Activated CD4-positive, alpha-beta memory T cell treated with anti-CD3 and anti-CD28 coated beads, Interleukin-2, amount 10 ng/mL, durations not matched to agents 7 days and 5 days (primary cell): ENCODE results near the gene CLCN2. TPM values are rescaled to one million over a fixed set of nuclear protein-coding genes. Genes with fewer than 3 reads are reported as not detected.

Source experiments
- CTCF ChIA-PET: fragments of 350-600 bp; sonication (Branson Sonifier 250); formaldehyde crosslinking; loops from one replicate; lab custom pipeline; 2021; ENCODE audit warnings: antibody characterized with exemption, inconsistent platforms; lab: Charles Lee
- POLR2A ChIA-PET: fragments of 350-600 bp; sonication (Branson Sonifier 250); formaldehyde crosslinking; loops from one replicate; lab custom pipeline; 2021; ENCODE audit warnings: antibody characterized with exemption; lab: Charles Lee
- DNase-seq: peaks from one replicate; pipeline ENCODE4 v3.0.0-alpha.2; 2020
- H3K27ac Mint-ChIP-seq: one replicate; pipeline ENCODE4 v1.8.0; 2021; ENCODE audit warnings: mild to moderate bottlenecking, mixed read lengths
- H3K27me3 Mint-ChIP-seq: one replicate; pipeline ENCODE4 v1.8.0; 2021; ENCODE audit warnings: mixed read lengths
- H3K36me3 Mint-ChIP-seq: one replicate; pipeline ENCODE4 v1.8.0; 2021; ENCODE audit warnings: low read depth, mixed read lengths
- H3K4me1 Mint-ChIP-seq: one replicate; pipeline ENCODE4 v1.8.0; 2021; ENCODE audit warnings: mixed read lengths
- H3K4me3 Mint-ChIP-seq: one replicate; pipeline ENCODE4 v1.8.0; 2021; ENCODE audit warnings: mild to moderate bottlenecking, mixed read lengths
- H3K9me3 Mint-ChIP-seq: one replicate; pipeline ENCODE4 v1.8.0; 2021; ENCODE audit warnings: mixed read lengths
- total RNA-seq, 2 experiments: library from RNA; stranded (reverse); gene quantifications; one replicate each; pipeline ENCODE4 v1.2.3, GENCODE V29; 2021

Gene CLCN2
- total RNA-seq, 2 experiments from 2014 or later = 3.6 to 4.9 TPM

GRCh38 chr3:184335291-184335660 lies 26.1 kb downstream of the CLCN2 start:
- POLR2A ChIA-PET = interaction anchor here (0.7 to 1.0 kb wide), 3 partner anchors 19 to 28 kb away, joined by 3 to 5 read pairs (median 4); partner anchors contain the start of genes CLCN2 and POLR2H
- CTCF ChIA-PET = no interaction called here
- Mint-ChIP-seq H3K36me3 (peaks cover 46% of the 10 kb centered on the region), H3K27me3 (no peaks in the 10 kb centered on the region), H3K4me3 (peak overlapping the region; percentile 78), H3K9me3 (no peaks in the 10 kb centered on the region), H3K27ac (peak overlapping the region; percentile 93), H3K4me1 (peaks cover 60% of the 10 kb centered on the region)
- no peak for DNase-seq

- Mint-ChIP-seq H3K4me3 (peak overlapping the region; percentile 35), H3K27me3 (no peaks in the 10 kb centered on the region), H3K4me1 (peaks cover 62% of the 10 kb centered on the region), H3K9me3 (no peaks in the 10 kb centered on the region), H3K27ac (peak overlapping the region; percentile 93), H3K36me3 (peaks cover 50% of the 10 kb centered on the region)
- CTCF ChIA-PET = no interaction called here
- POLR2A ChIA-PET = interaction anchor here (0.9 kb wide), 1 partner anchor 18 kb away, joined by 5 read pairs; no protein-coding TSS in a partner anchor
- DNase-seq = peak; percentile 58
These were observed 26.8 kb downstream of the CLCN2 start for GRCh38 chr3:184334470-184335158.

GRCh38 chr3:184333700-184334099 lies 27.7 kb downstream of the CLCN2 start:
- no peaks in the 10 kb centered on the region for H3K27me3 Mint-ChIP-seq
- ChIA-PET POLR2A (interaction anchor here (1.6 kb wide), 1 partner anchor 17 kb away, joined by 7 read pairs; no protein-coding TSS in a partner anchor), CTCF (no interaction called here)
- no peak overlapping the region for H3K4me3 Mint-ChIP-seq
- peak overlapping the region; percentile 93 for H3K27ac Mint-ChIP-seq
- peaks cover 59% of the 10 kb centered on the region for H3K36me3 Mint-ChIP-seq
- peaks cover 65% of the 10 kb centered on the region for H3K4me1 Mint-ChIP-seq
- DNase-seq = no peak
- no peaks in the 10 kb centered on the region for H3K9me3 Mint-ChIP-seq

- Mint-ChIP-seq H3K9me3 (no peaks in the 10 kb centered on the region), H3K4me3 (no peak overlapping the region), H3K27ac (peak overlapping the region; percentile 93), H3K27me3 (no peaks in the 10 kb centered on the region), H3K36me3 (peaks cover 64% of the 10 kb centered on the region), H3K4me1 (peaks cover 65% of the 10 kb centered on the region)
- CTCF ChIA-PET = no interaction called here
- DNase-seq = no peak
- POLR2A ChIA-PET = interaction anchor here (1.6 kb wide), 1 partner anchor 17 kb away, joined by 7 read pairs; no protein-coding TSS in a partner anchor
These were observed 28.2 kb downstream of the CLCN2 start for GRCh38 chr3:184333190-184333589.

- H3K27ac Mint-ChIP-seq = peak overlapping the region; percentile 93
- POLR2A ChIA-PET = interaction anchor here (1.6 kb wide), 1 partner anchor 16 kb away, joined by 7 read pairs; no protein-coding TSS in a partner anchor
These were observed 28.9 kb downstream of the CLCN2 start for GRCh38 chr3:184332370-184333090.

GRCh38 chr3:184328516-184328915 lies 32.9 kb downstream of the CLCN2 start:
- H3K27me3 Mint-ChIP-seq = no peaks in the 10 kb centered on the region
- no peaks in the 10 kb centered on the region for H3K9me3 Mint-ChIP-seq
- peaks cover 95% of the 10 kb centered on the region for H3K36me3 Mint-ChIP-seq
- peak overlapping the region; percentile 27 for H3K27ac Mint-ChIP-seq
- peaks cover 33% of the 10 kb centered on the region for H3K4me1 Mint-ChIP-seq
- CTCF ChIA-PET = no interaction called here
- POLR2A ChIA-PET = interaction anchor here (1.0 to 1.4 kb wide), 2 partner anchors 9 kb away, joined by 4 read pairs; partner anchors contain the start of gene FAM131A
- H3K4me3 Mint-ChIP-seq = no peak overlapping the region
- DNase-seq = no peak

More at GRCh38 chr3:184332370-184333090, 28.9 kb downstream of the CLCN2 start:
- CTCF ChIA-PET = no interaction called here
- Mint-ChIP-seq H3K36me3 (peaks cover 71% of the 10 kb centered on the region), H3K4me1 (peaks cover 60% of the 10 kb centered on the region), H3K27me3 (no peaks in the 10 kb centered on the region), H3K9me3 (no peaks in the 10 kb centered on the region), H3K4me3 (no peak overlapping the region)
- DNase-seq = no peak

GRCh38 chr3:184327171-184327570 lies 34.2 kb downstream of the CLCN2 start:
- no peak overlapping the region for H3K4me3 Mint-ChIP-seq
- H3K27ac Mint-ChIP-seq = no peak overlapping the region
- no peaks in the 10 kb centered on the region for H3K9me3 Mint-ChIP-seq
- no peak for DNase-seq
- ChIA-PET CTCF (interaction anchor here (0.8 to 1.0 kb wide), 2 partner anchors 27 to 77 kb away, joined by 3 read pairs; partner anchors contain the start of gene EEF1AKMT4), POLR2A (interaction anchor here (1.3 to 4.2 kb wide), 3 partner anchors 11 to 34 kb away, joined by 3 to 18 read pairs (median 3); no protein-coding TSS in a partner anchor)
- H3K27me3 Mint-ChIP-seq = no peaks in the 10 kb centered on the region
- peaks cover 95% of the 10 kb centered on the region for H3K36me3 Mint-ChIP-seq
- H3K4me1 Mint-ChIP-seq = peaks cover 19% of the 10 kb centered on the region

GRCh38 chr3:184325715-184326369 lies 35.6 kb downstream of the CLCN2 start:
- no peak for DNase-seq
- peak overlapping the region; percentile 42 for H3K27ac Mint-ChIP-seq

GRCh38 chr3:184325269-184325668 lies 36.1 kb downstream of the CLCN2 start:
- POLR2A ChIA-PET = interaction anchor here (1.2 to 4.2 kb wide), 2 partner anchors 10 to 200 kb away, joined by 3 to 18 read pairs; no protein-coding TSS in a partner anchor
- H3K27me3 Mint-ChIP-seq = no peaks in the 10 kb centered on the region
- CTCF ChIA-PET = no interaction called here
- no peak overlapping the region for H3K27ac Mint-ChIP-seq
- DNase-seq = no peak
- H3K4me1 Mint-ChIP-seq = peaks cover 15% of the 10 kb centered on the region
- no peaks in the 10 kb centered on the region for H3K9me3 Mint-ChIP-seq
- no peak overlapping the region for H3K4me3 Mint-ChIP-seq
- peaks cover 97% of the 10 kb centered on the region for H3K36me3 Mint-ChIP-seq

More at GRCh38 chr3:184325715-184326369, 35.6 kb downstream of the CLCN2 start:
- ChIA-PET CTCF (no interaction called here), POLR2A (interaction anchor here (1.2 to 4.2 kb wide), 2 partner anchors 10 to 199 kb away, joined by 3 to 18 read pairs; no protein-coding TSS in a partner anchor)
- H3K36me3 Mint-ChIP-seq = peaks cover 95% of the 10 kb centered on the region
- no peaks in the 10 kb centered on the region for H3K27me3 Mint-ChIP-seq
- H3K9me3 Mint-ChIP-seq = no peaks in the 10 kb centered on the region
- no peak overlapping the region for H3K4me3 Mint-ChIP-seq
- peaks cover 12% of the 10 kb centered on the region for H3K4me1 Mint-ChIP-seq

- H3K27me3 Mint-ChIP-seq = no peaks in the 10 kb centered on the region
- peaks cover 19% of the 10 kb centered on the region for H3K4me1 Mint-ChIP-seq
- H3K36me3 Mint-ChIP-seq = peaks cover 94% of the 10 kb centered on the region
- no peak for DNase-seq
- POLR2A ChIA-PET = interaction anchor here (4.2 kb wide), 1 partner anchor 8 kb away, joined by 18 read pairs; no protein-coding TSS in a partner anchor
- H3K9me3 Mint-ChIP-seq = no peaks in the 10 kb centered on the region
- H3K4me3 Mint-ChIP-seq = no peak overlapping the region
- no peak overlapping the region for H3K27ac Mint-ChIP-seq
- CTCF ChIA-PET = interaction anchor here (1.1 kb wide), 1 partner anchor 48 kb away, joined by 3 read pairs; no protein-coding TSS in a partner anchor
These were observed 37.7 kb downstream of the CLCN2 start for GRCh38 chr3:184323696-184324095.

- H3K27me3 Mint-ChIP-seq = no peaks in the 10 kb centered on the region
- H3K4me1 Mint-ChIP-seq = peaks cover 23% of the 10 kb centered on the region
- no peaks in the 10 kb centered on the region for H3K9me3 Mint-ChIP-seq
- H3K27ac Mint-ChIP-seq = no peak overlapping the region
- ChIA-PET CTCF (interaction anchor here (1.0 kb wide), 1 partner anchor 29 kb away, joined by 3 read pairs; no protein-coding TSS in a partner anchor), POLR2A (no interaction called here)
- DNase-seq = no peak
- peaks cover 89% of the 10 kb centered on the region for H3K36me3 Mint-ChIP-seq
- H3K4me3 Mint-ChIP-seq = no peak overlapping the region
These were observed 38.5 kb downstream of the CLCN2 start for GRCh38 chr3:184322731-184323487.

GRCh38 chr3:184321666-184322065 lies 39.7 kb downstream of the CLCN2 start:
- ChIA-PET POLR2A (no interaction called here), CTCF (interaction anchor here (1.0 kb wide), 1 partner anchor 30 kb away, joined by 3 read pairs; no protein-coding TSS in a partner anchor)
- H3K36me3 Mint-ChIP-seq = peaks cover 89% of the 10 kb centered on the region
- H3K27me3 Mint-ChIP-seq = no peaks in the 10 kb centered on the region
- H3K4me1 Mint-ChIP-seq = peaks cover 35% of the 10 kb centered on the region
- H3K9me3 Mint-ChIP-seq = no peaks in the 10 kb centered on the region
- no peak overlapping the region for H3K4me3 Mint-ChIP-seq
- H3K27ac Mint-ChIP-seq = no peak overlapping the region
- DNase-seq = no peak
